ENCODE data around the gene GRIA4.

- TF ChIP-seq CTCF (IDR thresholded peaks at IDR 0.05): no peak
- TF ChIP-seq POLR2A (IDR thresholded peaks at IDR 0.05): no peak
Observed at GRCh38 chr11:105610871-105611571, 1.1 kb downstream of the GRIA4 start.
